ENCODE data around the gene CIB4. TPM values are rescaled to one million over a fixed set of nuclear protein-coding genes. Genes with fewer than 3 reads are reported as not detected.
"Not testable (repeated sequence)": the region's sequence is repeated elsewhere in the genome, so short reads cannot be mapped to it uniquely, and the experiment has no call there.

CIB4 gene
- polyA plus RNA-seq, 4 donors = 0.50 to 0.78 (median 0.72) TPM; not detected in 1

- DNase-seq (ENCODE audit: low read depth in 4 of 4, low spot score in 3 of 4) = no peak
These were observed 66.1 kb downstream of the CIB4 start for GRCh38 chr2:26574900-26575560.

DNA sequence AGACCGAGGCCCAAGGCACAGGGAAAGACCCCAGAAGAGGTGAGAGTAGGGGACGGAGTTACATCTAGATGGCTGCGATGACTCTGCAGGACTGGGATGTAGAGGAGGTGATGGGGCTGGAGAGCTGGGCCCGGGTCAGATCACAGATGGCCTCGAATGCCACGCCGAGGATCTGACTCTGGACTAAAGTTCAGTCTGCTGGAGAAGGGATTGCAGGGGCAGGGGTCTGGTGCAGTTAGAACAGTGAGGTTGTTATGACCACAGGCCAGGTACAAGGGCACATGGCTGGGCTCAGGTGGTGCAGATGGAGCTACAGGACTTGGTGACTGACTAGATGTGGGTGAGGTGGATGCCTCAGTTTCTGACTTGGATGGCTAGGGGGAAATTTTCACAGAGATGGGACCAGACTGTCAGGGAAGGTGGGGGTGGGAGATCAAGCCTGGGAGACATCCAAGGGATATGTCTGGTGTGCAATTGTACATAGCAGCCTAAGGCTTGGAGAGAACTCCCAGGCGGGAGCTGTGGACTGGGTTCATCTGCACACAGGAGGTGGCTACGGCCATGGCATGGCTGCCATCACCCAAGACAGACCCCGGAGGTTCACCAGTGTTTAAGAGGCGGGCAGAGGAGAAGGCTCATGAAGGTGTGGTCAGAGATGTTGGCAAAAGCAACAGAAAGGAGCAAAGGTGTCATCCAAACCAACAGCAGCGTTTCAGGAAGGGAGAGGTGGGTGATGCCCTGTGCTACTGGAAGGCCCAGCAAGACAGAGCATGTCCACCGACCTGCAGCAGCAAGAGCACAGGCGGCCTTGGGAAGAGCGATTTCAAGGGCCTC lies 66.9 kb downstream of the CIB4 start:
- DNase-seq (ENCODE audit: low read depth in 4 of 4, low spot score in 3 of 4) = no peak

DNA sequence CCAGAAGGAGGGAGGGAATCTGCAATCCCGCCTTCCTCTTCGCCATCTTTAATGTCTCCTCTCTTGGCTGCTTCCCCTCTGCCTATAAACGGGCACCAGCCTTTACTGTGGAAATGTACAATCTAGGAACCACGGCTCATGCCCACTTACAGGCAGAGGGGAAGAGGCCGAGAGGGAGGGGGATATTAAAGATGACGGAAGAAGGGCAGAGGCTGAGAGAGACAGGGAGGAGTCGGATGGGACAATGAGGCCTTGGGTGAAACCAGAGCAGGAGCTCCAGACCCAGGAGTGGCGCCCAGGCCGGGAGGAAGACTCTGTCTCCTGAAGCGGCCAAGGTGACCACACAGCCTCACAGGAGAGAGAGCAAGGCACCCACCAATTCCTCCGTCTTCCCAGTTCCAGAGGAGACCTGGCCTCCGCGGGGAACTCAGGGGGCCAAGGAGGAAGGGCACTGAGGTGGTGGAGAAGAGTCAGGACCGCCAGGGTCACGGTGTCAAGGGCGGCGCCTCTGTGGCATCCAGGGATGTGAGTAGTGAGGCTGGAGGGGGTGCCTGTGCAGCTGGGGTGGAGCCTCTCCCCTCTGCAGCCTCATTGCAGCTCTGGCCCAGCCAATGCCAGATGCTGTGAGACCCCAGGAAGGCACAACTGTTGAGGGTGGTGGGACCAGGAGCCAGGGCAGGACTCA lies 67.8 kb downstream of the CIB4 start:
- no peak for DNase-seq (ENCODE audit: low read depth in 4 of 4, low spot score in 3 of 4)

- no peak for DNase-seq (ENCODE audit: low read depth in 4 of 4, low spot score in 3 of 4)
These were observed 68.6 kb downstream of the CIB4 start for GRCh38 chr2:26572591-26572990.

GRCh38 chr2:26571316-26571715 lies 69.8 kb downstream of the CIB4 start:
- DNase-seq (ENCODE audit: low read depth in 4 of 4, low spot score in 3 of 4) = no peak

- no peak for DNase-seq (ENCODE audit: low read depth in 4 of 4, low spot score in 3 of 4)
These were observed 71.1 kb downstream of the CIB4 start for GRCh38 chr2:26570083-26570430.

- no peak for DNase-seq (ENCODE audit: low read depth in 4 of 4, low spot score in 3 of 4)
These were observed 71.7 kb downstream of the CIB4 start for GRCh38 chr2:26569216-26570082.

DNA sequence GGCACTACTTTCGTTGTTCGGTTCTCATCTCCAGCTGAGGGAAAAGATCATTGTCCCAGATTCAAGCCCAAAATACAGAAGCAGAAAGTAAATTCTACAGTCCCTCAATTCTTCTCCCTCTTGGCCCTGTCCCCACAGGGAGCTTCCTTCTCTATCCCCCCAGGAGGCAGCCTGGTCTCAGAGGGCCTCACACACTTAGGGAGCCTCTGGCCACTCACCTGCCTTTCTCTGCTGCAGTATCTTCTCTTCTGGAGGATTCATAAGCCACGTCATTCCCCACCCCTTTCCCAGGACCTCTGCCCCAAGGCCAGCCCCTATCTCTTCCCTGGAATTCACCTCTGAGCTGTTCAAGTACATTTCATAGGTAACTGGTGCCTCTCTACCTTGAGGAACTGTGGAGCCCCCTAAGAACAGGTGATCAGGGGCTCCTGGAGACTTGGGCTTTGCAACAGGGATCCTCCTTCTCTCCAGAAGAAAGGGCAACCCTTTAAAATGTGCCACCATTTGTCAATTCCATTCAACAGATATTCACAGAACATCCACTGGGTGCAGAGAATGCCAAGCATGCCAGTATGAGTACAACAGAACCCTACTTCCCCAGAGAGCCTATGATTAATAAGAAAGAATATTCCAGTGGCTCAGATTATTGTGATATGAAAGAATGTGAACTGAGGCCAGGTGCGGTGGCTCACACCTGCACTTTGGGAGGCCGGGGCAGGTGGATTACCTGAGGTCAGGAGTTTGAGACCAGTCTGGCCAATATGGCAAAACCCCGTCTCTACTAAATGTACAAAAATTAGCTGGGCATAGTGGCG lies 72.9 kb downstream of the CIB4 start:
- DNase-seq (ENCODE audit: low read depth in 4 of 4, low spot score in 3 of 4) = no peak

- DNase-seq (ENCODE audit: low read depth in 4 of 4, low spot score in 3 of 4) = no peak
These were observed 73.6 kb downstream of the CIB4 start for GRCh38 chr2:26567534-26567933.

DNA sequence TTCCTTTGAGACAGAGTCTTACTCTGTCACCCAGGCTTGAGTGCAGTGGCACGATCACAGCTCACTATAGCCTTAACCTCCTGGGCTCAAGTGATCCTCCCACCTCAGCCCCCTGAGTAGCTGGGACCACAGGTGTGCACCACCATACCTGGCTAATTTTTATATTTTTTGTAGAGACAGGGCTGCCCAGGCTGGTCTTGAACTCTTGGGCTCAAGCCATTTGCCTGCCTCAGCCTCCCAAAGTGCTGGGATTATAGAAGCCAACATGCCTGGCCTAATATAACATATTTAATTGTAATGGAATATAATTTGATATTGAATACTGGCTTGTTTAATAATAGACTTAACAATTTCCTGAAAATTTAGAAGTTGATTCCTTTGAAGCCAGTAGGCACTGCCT lies 74.4 kb downstream of the CIB4 start:
- DNase-seq (ENCODE audit: low read depth in 4 of 4, low spot score in 3 of 4) = not testable (repeated sequence)

DNA sequence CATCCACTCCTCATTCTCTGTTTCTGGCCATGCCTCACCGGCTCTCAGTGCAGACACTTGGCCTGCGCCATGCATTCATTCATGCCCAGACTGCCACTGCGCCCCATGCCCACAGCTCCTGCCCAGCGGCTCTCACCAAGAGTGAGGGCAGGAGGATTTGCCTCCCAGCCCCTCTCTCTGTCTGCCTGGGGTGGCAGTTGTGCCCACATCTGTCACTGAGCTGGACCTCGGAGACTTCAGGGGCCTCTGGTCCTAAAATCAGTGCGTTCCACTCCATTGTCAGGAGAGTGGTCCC lies 75.1 kb downstream of the CIB4 start:
- no peak for DNase-seq (ENCODE audit: low read depth in 4 of 4, low spot score in 3 of 4)

- no peak for DNase-seq (ENCODE audit: low read depth in 4 of 4, low spot score in 3 of 4)
These were observed 77.0 kb downstream of the CIB4 start for GRCh38 chr2:26564121-26564644.

DNA sequence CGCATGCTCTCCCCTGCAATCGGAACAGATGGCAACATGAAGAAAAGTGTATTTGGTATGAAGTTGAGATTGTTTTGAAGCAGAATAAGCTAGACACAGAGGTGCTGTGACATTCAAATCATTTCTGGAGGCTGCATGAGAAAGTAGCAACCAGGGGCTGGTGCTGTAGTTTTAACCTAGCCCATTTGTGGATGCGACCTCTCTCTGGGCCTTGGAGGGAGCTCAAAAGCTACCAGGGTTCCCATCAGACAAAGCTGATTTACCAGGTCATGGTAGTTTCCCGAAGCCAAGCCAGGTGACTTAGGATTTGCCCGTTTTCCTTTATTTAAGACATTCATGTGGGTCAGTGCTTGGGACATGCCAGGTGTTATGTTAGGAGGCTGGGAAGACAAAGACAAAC lies 77.5 kb downstream of the CIB4 start:
- DNase-seq (ENCODE audit: low read depth in 4 of 4, low spot score in 3 of 4) = no peak

GRCh38 chr2:26562811-26563645 lies 78.1 kb downstream of the CIB4 start:
- peak in 1 of 4 donors; percentile 14 for DNase-seq (ENCODE audit: low read depth in 4 of 4, low spot score in 3 of 4)

GRCh38 chr2:26561918-26562810 lies 79.0 kb downstream of the CIB4 start:
- DNase-seq (ENCODE audit: low read depth in 4 of 4, low spot score in 3 of 4) = peak; percentile 33 to 43 (median 39)

- no peak for DNase-seq (ENCODE audit: low read depth in 4 of 4, low spot score in 3 of 4)
These were observed 79.8 kb downstream of the CIB4 start for GRCh38 chr2:26561376-26561775.

GRCh38 chr2:26560892-26561291 lies 80.3 kb downstream of the CIB4 start:
- DNase-seq (ENCODE audit: low read depth in 4 of 4, low spot score in 3 of 4) = no peak

GRCh38 chr2:26559556-26559955 lies 81.6 kb downstream of the CIB4 start:
- DNase-seq (ENCODE audit: low read depth in 4 of 4, low spot score in 3 of 4) = no peak
